Panc1 (cell line): ENCODE results near the gene TMEFF2. TPM values are rescaled to one million over a fixed set of nuclear protein-coding genes. Genes with fewer than 3 reads are reported as not detected.

Source experiments
- ATAC-seq: fragments of 200-7000 bp; cut with Tn5 transposase; 2 replicates; pipeline ENCODE4 v1.9.1; 2020; ENCODE audit warnings: mild to moderate bottlenecking, moderate library complexity
- BruUV-seq: library from RNA; stranded (reverse); fragments of 400-500 nt; replicated peaks from 2 replicates; lab custom pipeline; 2021; lab: Mats Ljungman, UMichigan
- CTCF ChIA-PET: fragments of 300-600 bp; sonication (Branson Sonifier 250); formaldehyde crosslinking; loops from one replicate; lab custom pipeline; 2022; ENCODE audit warnings: antibody characterized with exemption; lab: Charles Lee
- POLR2A ChIA-PET: fragments of 300-600 bp; sonication (Branson Sonifier 250); formaldehyde crosslinking; loops from one replicate; lab custom pipeline; 2022; ENCODE audit warnings: antibody characterized with exemption; lab: Charles Lee
- DNase-seq: peaks from one replicate; pipeline ENCODE4 v3.0.0-alpha.2; 2010; ENCODE audit warnings: low read depth, low spot score
- H3K27ac ChIP-seq: 2 replicates; pipeline ENCODE4 v1.5.1; 2011; ENCODE audit warnings: mild to moderate bottlenecking, low read length, inconsistent platforms
- H3K27me3 ChIP-seq: fragments of 200-500 bp; sonication (Bioruptor generic); 2 replicates; pipeline ENCODE4 v1.6.0; 2014; ENCODE audit warnings: low read length, inconsistent platforms; ENCODE audit not compliant: control insufficient read depth, insufficient read depth
- H3K36me3 ChIP-seq: fragments of 200-500 bp; sonication (Bioruptor generic); 2 replicates; pipeline ENCODE4 v1.5.1; 2014; ENCODE audit warnings: inconsistent platforms, mild to moderate bottlenecking, low read length, moderate library complexity; ENCODE audit not compliant: control insufficient read depth, insufficient read depth
- H3K4me1 ChIP-seq: 2 replicates; pipeline ENCODE4 v1.5.1; 2011; ENCODE audit warnings: inconsistent platforms, mild to moderate bottlenecking, low read length, moderate library complexity; ENCODE audit not compliant: control insufficient read depth, insufficient read depth
- H3K4me3 ChIP-seq, 2 experiments: 2 replicates each; pipeline ENCODE4 v1.5.1; 2011 to 2012; ENCODE audit warnings: low read depth in 2 of 2, low read length in 2 of 2, mild to moderate bottlenecking in 2 of 2, inconsistent platforms in 1 of 2, moderate library complexity in 1 of 2
- H3K9me3 ChIP-seq: fragments of 200-500 bp; sonication (Bioruptor generic); 2 replicates; pipeline ENCODE4 v1.5.1; 2014; ENCODE audit warnings: low read depth, mild to moderate bottlenecking, inconsistent platforms, low read length, moderate library complexity; ENCODE audit not compliant: control insufficient read depth, insufficient read depth
- CTCF ChIP-seq: fragments of 450-650 bp; IDR thresholded peaks from 2 replicates; pipeline ENCODE4 v1.5.1; 2017; ENCODE audit warnings: mild to moderate bottlenecking
- POLR2AphosphoS5 ChIP-seq: IDR thresholded peaks from 2 replicates; pipeline ENCODE4 v1.6.1; 2012; ENCODE audit warnings: mild to moderate bottlenecking, low read depth, low read length, moderate library complexity
- REST ChIP-seq, 2 experiments: IDR thresholded peaks; 2 replicates each; pipeline ENCODE4 v1.6.1; 2011 to 2012; ENCODE audit warnings: low read depth in 2 of 2, control low read depth in 1 of 2, low read length in 1 of 2, mild to moderate bottlenecking in 1 of 2, moderate library complexity in 1 of 2; ENCODE audit not compliant: insufficient read depth in 1 of 2
- SIN3A ChIP-seq: IDR thresholded peaks from 2 replicates; pipeline ENCODE4 v1.6.1; 2012; ENCODE audit warnings: low read depth, mild to moderate bottlenecking, low read length, moderate library complexity, borderline replicate concordance; ENCODE audit not compliant: insufficient read depth
- TCF7L2 ChIP-seq: IDR thresholded peaks from 2 replicates; pipeline ENCODE4 v1.6.1; 2011; ENCODE audit warnings: mild to moderate bottlenecking, low read depth, low read length, inconsistent platforms
- in situ Hi-C: cut with HindIII; loops from 2 replicates; pipeline ENCODE4 v1.10.0; 2016; ENCODE audit warnings: low sequenced_read_pairs, low pct_unique_long_range_greater_than_20kb
- intact Hi-C: fragments of 100-400 bp; cut with micrococcal nuclease; formaldehyde crosslinking; loops from one replicate; pipeline ENCODE4 v1.10.0; 2022; ENCODE audit not compliant: unreplicated experiment
- total RNA-seq: library from RNA; stranded (reverse); gene quantifications from one replicate; pipeline ENCODE4 v1.2.1, GENCODE V29; 2021; ENCODE audit not compliant: unreplicated experiment

Gene TMEFF2
- total RNA-seq, 1 experiment from 2014 or later = 1.5 TPM

- ChIA-PET POLR2A (no interaction called here), CTCF (no interaction called here)
- no peak overlapping the region for H3K4me3 ChIP-seq
- no TSS peak for BruUV-seq
- H3K9me3 ChIP-seq = no peaks in the 10 kb centered on the region
- no peaks in the 10 kb centered on the region for H3K27me3 ChIP-seq
- H3K27ac ChIP-seq = no peak overlapping the region
- in situ Hi-C loops (no loop called here), intact Hi-C loops (no loop called here)
- ATAC-seq (no peak), DNase-seq (no peak)
- H3K4me1 ChIP-seq = no peaks in the 10 kb centered on the region
- TF ChIP-seq REST (IDR thresholded peaks at IDR 0.05; ENCODE audit: insufficient read depth in 1 of 2, low read depth in 2 of 2, low read length in 1 of 2) = no peak
- no peak for TF ChIP-seq TCF7L2
- TF ChIP-seq POLR2AphosphoS5 = no peak
- TF ChIP-seq SIN3A = no peak
- no peak for TF ChIP-seq CTCF
- no peaks in the 10 kb centered on the region for H3K36me3 ChIP-seq
Measured at GRCh38 chr2:191980483-191980882, 214.2 kb downstream of the TMEFF2 start.

- ChIA-PET POLR2A (no interaction called here), CTCF (no interaction called here)
- no TSS peak for BruUV-seq
- DNase-seq (no peak), ATAC-seq (no peak)
- H3K27ac ChIP-seq = no peak overlapping the region
- in situ Hi-C loops = no loop called here
- no peaks in the 10 kb centered on the region for H3K9me3 ChIP-seq
- no peaks in the 10 kb centered on the region for H3K36me3 ChIP-seq
- H3K4me3 ChIP-seq = no peak overlapping the region
- intact Hi-C loops = no loop called here
- no peaks in the 10 kb centered on the region for H3K4me1 ChIP-seq
- TF ChIP-seq REST (IDR thresholded peaks at IDR 0.05; ENCODE audit: insufficient read depth in 1 of 2, low read depth in 2 of 2, low read length in 1 of 2) = no peak
- H3K27me3 ChIP-seq = no peaks in the 10 kb centered on the region
Measured at GRCh38 chr2:191979221-191979730, 215.5 kb downstream of the TMEFF2 start.
